ENCODE data around the gene GLRX2.

GLRX2 gene, protein sequence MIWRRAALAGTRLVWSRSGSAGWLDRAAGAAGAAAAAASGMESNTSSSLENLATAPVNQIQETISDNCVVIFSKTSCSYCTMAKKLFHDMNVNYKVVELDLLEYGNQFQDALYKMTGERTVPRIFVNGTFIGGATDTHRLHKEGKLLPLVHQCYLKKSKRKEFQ

DNA sequence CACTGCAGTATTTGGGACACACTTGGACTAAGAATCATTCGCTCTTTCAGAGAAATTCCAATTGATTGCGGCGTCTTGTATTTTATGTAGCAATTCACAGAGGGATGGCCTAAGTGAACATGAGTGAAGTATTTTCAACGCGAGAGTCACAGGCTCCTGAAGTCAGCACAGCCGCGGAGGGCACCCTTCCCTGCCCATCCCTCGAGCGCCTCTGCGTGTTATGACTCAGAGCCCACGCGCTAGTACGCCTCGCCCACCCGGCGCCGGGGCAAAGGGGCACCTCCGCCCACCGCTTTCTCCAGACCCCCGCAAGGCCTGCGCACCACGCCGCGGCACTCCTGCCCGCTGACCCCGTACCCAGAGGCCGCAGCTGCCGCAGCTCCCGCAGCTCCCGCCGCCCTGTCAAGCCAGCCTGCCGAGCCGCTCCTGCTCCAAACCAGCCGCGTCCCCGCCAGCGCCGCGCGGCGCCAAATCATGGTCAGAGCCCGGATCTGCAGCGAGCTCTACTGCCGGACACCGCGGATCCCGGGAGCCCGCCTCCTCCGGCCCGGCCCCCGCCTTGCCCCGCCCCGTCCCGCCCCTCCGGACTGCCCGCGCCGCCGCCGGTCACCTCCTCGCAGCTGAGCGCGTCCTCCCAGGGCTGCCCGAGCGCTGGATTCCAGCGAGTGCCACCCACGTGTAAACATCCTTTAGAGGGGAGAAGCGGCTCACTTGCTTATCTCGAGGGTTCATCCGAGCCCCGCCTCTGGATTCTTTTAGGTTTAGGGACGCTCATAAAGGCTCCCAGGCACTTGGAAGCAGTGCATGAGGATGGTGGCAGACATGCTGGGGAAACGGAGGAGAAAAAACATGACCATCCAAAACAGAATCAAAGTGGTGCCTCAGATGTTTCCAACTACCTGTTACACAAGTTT is at the start of gene GLRX2:
TSS of gene GLRX2 (minus strand) at position 508 of the 914 bp plus-strand sequence. CDS start at position 476, 32 bp downstream.
- TF ChIP-seq, protein P1, sequence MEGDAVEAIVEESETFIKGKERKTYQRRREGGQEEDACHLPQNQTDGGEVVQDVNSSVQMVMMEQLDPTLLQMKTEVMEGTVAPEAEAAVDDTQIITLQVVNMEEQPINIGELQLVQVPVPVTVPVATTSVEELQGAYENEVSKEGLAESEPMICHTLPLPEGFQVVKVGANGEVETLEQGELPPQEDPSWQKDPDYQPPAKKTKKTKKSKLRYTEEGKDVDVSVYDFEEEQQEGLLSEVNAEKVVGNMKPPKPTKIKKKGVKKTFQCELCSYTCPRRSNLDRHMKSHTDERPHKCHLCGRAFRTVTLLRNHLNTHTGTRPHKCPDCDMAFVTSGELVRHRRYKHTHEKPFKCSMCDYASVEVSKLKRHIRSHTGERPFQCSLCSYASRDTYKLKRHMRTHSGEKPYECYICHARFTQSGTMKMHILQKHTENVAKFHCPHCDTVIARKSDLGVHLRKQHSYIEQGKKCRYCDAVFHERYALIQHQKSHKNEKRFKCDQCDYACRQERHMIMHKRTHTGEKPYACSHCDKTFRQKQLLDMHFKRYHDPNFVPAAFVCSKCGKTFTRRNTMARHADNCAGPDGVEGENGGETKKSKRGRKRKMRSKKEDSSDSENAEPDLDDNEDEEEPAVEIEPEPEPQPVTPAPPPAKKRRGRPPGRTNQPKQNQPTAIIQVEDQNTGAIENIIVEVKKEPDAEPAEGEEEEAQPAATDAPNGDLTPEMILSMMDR (IDR thresholded peaks at IDR 0.05): no peak

DNA sequence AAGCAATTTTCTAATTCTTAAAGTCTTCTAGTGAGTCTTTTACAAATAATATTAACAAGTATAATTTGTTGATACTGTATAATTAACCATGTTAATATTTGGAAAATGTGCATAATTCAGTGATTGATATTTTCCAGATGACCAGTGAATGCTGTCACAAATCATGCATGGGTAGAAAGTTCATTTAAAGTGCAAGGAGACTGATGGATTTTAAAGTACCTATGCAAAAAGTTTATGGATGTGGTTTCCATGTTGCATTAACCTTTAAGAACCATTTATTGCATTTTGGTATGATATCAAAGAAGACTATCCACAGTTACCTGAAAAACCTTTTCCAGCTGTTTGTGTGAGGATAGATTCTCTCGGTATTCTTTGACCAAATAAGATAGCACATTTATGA is 39.8 kb upstream of the GLRX2 start:
- TF ChIP-seq, protein P1 (IDR thresholded peaks at IDR 0.05): no peak

DNA sequence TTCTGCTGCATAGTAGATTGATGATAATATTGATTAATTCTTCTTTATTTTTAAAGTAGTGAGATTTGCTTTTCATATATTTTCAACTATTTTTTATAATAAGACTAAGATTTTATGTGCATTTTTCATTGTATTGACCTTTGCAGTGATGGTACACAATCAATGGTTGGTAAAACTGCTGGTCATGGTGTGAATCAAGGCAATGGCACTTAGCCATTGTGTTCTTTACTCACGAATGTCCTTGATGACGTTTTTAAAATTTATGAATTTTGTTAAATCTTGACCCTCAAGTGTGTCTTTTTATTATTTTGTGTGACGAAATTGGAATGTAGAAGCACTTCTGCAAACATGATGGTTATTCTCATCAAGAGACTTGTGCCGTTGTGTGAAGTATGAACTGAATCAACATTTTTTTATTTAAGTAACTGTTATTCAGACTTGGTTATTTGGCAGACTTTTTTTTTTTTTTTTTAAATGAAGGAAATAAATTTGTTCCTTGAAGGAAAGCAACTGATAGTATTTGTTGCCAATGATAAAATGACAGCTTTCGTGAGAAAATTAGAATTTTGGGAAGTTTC is 39.2 kb upstream of the GLRX2 start:
- TF ChIP-seq, protein P1 (IDR thresholded peaks at IDR 0.05): no peak

DNA sequence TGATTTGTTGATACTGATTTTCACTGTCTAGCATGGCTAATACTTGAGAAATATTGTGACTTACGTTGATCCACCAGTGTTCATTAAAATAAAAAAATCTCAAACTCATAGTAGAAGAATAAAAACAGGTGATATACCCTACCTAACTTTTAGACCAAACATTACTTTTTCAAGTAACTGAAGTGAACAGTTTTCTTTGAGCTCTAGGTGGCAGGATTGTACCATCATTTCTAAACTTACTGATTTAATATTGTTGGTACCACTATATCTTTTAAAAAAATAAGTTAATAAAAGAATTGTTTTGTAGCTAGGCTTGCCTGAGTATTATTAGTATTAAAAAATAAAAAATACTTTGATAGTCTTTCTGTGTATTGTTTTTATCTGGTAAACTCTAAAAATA is 38.1 kb upstream of the GLRX2 start:
- TF ChIP-seq, protein P1 (IDR thresholded peaks at IDR 0.05): peak; percentile 62

DNA sequence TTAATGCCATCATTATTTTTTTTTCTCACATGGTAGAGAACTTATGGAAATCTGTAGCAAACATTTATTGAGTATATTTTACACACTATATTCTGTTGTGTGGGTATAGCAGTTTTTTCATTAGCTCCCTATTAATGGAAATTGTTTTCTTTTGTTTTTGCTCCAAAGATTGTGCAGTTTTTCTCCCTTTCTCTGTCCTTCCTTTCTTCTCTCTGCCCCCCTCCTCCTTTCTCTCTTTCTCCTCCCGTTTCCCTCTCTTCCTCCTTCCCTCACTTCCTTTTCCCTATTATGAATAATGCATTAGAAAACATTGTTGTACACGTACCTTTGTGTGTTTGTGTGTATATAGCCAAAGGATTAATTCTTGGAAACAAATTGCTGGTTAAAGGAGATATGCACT is 37.2 kb upstream of the GLRX2 start:
- TF ChIP-seq, protein P1 (IDR thresholded peaks at IDR 0.05): no peak

DNA sequence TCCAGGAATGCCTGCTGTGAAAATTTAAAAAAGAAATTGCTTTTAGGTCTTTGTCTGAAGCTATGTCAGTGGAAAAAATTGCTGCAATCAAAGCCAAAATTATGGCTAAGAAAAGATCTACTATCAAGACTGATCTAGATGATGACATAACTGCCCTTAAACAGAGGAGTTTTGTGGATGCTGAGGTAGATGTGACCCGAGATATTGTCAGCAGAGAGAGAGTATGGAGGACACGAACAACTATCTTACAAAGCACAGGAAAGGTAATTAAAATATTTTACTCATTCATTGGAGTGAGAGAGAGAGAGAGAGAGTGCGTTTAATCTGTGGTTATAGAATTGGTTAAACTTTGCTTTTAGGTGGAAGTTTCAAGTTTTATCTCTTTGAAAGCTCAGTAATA is 36.6 kb upstream of the GLRX2 start:
- TF ChIP-seq, protein P1 (IDR thresholded peaks at IDR 0.05): no peak

DNA sequence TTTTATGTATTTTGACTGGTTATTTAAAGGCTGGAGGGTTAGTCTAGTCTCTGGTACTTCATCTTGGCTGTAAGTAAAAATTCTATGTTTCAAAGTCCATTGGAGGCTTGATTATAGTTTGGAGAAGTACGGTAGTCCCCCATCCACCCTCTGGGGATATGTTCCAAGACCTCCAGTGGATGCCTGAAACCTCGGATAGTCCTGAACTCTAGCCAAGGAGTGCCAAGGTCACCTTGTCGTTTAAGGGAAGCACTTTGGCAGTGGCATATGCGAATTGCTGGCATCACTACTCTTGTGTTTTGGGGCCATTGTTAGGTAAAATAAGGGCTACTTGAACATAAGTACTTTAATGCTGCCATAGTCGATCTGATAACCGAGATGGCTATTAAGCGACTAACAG is 35.0 kb upstream of the GLRX2 start:
- TF ChIP-seq, protein P1 (IDR thresholded peaks at IDR 0.05): no peak

Data from LNCAP (cell line).